Measurements from ENCODE around the gene KRTAP10-2. TPM values are rescaled to one million over a fixed set of nuclear protein-coding genes. Genes with fewer than 3 reads are reported as not detected.

Gene KRTAP10-2
- total and polyA plus RNA-seq, 8 donors = 0.24 TPM; not detected in 7

- no peak overlapping the region for H3K27ac ChIP-seq
- peaks cover 0 to 63% of the 10 kb centered on the region in 2 donors for H3K27me3 ChIP-seq
- DNase-seq (peak in 2 of 4 donors; percentile 6 to 35), ATAC-seq (peak; percentile 47)
- intact Hi-C loops (cut with DNase I) = no loop called here
- H3K9me3 ChIP-seq = peaks cover 0 to 9% of the 10 kb centered on the region in 2 donors
- no peak overlapping the region for H3K4me3 ChIP-seq
- H3K36me3 ChIP-seq = no peaks in the 10 kb centered on the region
- TF ChIP-seq CTCF (IDR thresholded peaks at IDR 0.05) = no peak
- H3K4me1 ChIP-seq = no peaks in the 10 kb centered on the region
Measured at GRCh38 chr21:44548922-44549321, 2.4 kb downstream of the KRTAP10-2 start.

DNA sequence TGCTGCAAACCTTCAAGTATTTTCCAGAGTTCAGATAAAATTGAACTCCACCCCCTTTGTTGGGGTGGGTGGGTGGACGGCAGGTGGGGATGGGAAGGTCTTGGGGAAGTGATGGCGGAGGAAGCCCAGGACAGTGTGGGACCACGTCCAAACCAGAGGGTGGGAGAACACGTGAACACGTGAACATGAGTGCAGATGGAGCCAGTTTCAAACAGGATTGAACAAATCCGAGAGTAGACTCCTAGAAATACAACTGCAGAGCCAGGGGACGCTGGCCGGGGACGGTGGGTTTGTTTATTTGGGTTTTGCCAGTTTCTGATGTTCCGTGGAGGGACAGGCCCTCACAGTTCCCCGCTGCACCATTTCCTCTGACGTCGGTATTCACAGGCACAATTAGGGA is 2.9 kb downstream of the KRTAP10-2 start:
- Histone ChIP-seq H3K27me3 (peaks cover 0 to 63% of the 10 kb centered on the region in 2 donors), H3K4me1 (no peaks in the 10 kb centered on the region), H3K36me3 (no peaks in the 10 kb centered on the region), H3K9me3 (peaks cover 0 to 15% of the 10 kb centered on the region in 2 donors), H3K4me3 (no peak overlapping the region), H3K27ac (no peak overlapping the region)
- no peak for TF ChIP-seq CTCF (IDR thresholded peaks at IDR 0.05)
- intact Hi-C loops (cut with DNase I) = no loop called here
- DNase-seq (no peak), ATAC-seq (no peak)

DNA sequence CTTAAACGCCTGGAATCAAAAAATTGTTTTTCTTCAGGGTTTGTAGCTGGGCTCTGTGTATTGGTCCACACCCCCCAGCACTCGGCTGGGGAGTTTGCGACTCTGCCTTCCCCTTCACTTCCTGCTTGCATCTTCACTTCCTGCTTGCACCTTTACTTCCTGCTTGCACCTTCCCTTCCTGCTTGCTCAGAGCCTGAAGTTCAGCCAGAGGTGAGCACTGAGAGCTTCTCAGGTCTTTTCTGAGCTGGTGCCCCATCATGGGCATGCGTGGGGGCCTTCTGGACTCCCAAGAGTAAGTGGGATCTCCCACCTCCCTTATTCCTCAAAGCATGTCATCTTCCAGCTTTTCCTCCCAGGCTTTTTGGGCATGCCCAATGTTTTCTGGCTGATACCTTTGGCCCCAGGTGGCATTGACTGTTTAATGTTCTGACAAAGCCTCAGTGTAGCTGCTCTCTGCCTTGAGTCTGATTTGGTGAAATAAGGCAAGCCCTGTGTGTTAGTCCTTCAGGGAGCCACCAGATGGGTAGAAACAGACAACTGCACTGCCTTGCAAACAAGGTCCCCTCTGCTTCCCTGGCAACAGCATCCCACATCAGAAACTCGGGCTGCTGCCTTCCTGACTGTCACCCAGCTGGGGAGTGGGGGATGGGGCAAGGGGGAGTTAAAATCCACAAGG is 3.5 kb downstream of the KRTAP10-2 start:
- TF ChIP-seq CTCF (IDR thresholded peaks at IDR 0.05) = no peak
- ATAC-seq = no peak
- H3K27me3 ChIP-seq = peaks cover 0 to 63% of the 10 kb centered on the region in 2 donors
- H3K36me3 ChIP-seq = no peaks in the 10 kb centered on the region
- no peak for DNase-seq
- peaks cover 0 to 20% of the 10 kb centered on the region in 2 donors for H3K9me3 ChIP-seq
- H3K27ac ChIP-seq = no peak overlapping the region
- H3K4me1 ChIP-seq = no peaks in the 10 kb centered on the region
- H3K4me3 ChIP-seq = no peak overlapping the region
- intact Hi-C loops (cut with DNase I) = no loop called here

DNA sequence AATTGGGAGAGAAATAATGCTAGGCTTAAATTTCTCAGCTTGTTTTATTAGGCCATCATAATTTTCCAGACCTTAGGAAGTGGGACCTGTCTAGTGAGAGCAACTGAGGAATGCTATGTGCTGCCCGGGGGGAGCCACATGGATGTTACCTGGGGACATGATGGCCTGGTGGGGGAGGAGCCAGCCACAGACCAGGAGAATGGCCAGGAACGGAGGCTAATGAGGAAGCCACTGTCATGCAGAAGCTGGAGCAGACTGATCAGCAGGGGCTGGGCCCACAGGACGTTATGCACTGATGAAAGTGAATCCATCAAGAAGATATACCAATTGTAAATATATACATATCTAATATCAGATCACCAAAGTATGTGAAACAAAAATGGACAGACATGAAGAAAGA is 6.7 kb downstream of the KRTAP10-2 start:
- Histone ChIP-seq H3K36me3 (no peaks in the 10 kb centered on the region), H3K27ac (no peak overlapping the region), H3K9me3 (peaks cover 0 to 29% of the 10 kb centered on the region in 2 donors), H3K4me1 (no peaks in the 10 kb centered on the region), H3K4me3 (no peak overlapping the region), H3K27me3 (peaks cover 0 to 32% of the 10 kb centered on the region in 2 donors)
- no peak for TF ChIP-seq CTCF (IDR thresholded peaks at IDR 0.05)
- intact Hi-C loops (cut with DNase I) = no loop called here
- ATAC-seq = no peak
- DNase-seq = no peak

- intact Hi-C loops (cut with DNase I) = no loop called here
- Histone ChIP-seq H3K4me3 (no peak overlapping the region), H3K4me1 (no peaks in the 10 kb centered on the region), H3K27me3 (peaks cover 0 to 20% of the 10 kb centered on the region in 2 donors), H3K9me3 (peaks cover 0 to 29% of the 10 kb centered on the region in 2 donors), H3K36me3 (no peaks in the 10 kb centered on the region), H3K27ac (no peak overlapping the region)
- TF ChIP-seq CTCF (IDR thresholded peaks at IDR 0.05) = no peak
- ATAC-seq (no peak), DNase-seq (no peak)
Measured at GRCh38 chr21:44542716-44543115, 8.6 kb downstream of the KRTAP10-2 start.

Measured in left lung (tissue), 10 donors.